GM19351 (cell line): Measurements from ENCODE around the gene RAB44.
A peak's percentile ranks its signal among the peaks of the same experiment; 100 is the strongest.

ENCODE experiments used
- ATAC-seq: cut with Tn5 transposase; IDR thresholded peaks from one replicate; pipeline ENCODE4 v1.9.1; 2021; ENCODE audit warnings: mild to moderate bottlenecking, moderate library complexity; ENCODE audit not compliant: unreplicated experiment

RAB44 gene

DNA sequence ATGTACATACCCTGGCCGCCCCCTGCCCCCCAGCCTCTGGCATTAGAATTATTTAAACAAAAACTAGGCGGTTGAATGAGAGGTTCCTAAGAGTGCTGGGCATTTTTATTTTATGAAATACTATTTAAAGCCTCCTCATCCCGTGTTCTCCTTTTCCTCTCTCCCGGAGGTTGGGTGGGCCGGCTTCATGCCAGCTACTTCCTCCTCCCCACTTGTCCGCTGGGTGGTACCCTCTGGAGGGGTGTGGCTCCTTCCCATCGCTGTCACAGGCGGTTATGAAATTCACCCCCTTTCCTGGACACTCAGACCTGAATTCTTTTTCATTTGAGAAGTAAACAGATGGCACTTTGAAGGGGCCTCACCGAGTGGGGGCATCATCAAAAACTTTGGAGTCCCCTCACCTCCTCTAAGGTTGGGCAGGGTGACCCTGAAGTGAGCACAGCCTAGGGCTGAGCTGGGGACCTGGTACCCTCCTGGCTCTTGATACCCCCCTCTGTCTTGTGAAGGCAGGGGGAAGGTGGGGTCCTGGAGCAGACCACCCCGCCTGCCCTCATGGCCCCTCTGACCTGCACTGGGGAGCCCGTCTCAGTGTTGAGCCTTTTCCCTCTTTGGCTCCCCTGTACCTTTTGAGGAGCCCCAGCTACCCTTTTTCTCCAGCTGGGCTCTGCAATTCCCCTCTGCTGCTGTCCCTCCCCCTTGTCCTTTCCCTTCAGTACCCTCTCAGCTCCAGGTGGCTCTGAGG lies 11.5 kb upstream of the RAB44 start:
- no peak for ATAC-seq

DNA sequence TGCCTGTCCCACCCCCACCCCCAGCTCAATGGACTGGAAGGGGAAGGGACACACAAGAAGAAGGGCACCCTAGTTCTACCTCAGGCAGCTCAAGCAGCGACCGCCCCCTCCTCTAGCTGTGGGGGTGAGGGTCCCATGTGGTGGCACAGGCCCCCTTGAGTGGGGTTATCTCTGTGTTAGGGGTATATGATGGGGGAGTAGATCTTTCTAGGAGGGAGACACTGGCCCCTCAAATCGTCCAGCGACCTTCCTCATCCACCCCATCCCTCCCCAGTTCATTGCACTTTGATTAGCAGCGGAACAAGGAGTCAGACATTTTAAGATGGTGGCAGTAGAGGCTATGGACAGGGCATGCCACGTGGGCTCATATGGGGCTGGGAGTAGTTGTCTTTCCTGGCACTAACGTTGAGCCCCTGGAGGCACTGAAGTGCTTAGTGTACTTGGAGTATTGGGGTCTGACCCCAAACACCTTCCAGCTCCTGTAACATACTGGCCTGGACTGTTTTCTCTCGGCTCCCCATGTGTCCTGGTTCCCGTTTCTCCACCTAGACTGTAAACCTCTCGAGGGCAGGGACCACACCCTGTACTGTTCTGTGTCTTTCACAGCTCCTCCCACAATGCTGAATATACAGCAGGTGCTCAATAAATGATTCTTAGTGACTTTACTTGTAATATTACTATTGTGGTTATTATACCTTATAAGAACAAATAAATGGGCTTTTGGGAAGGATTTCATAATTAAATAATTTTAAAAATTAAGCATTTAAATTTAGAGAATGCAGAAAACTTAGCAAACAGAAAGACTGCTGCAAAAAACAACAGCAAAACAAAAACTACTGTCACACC lies 10.7 kb upstream of the RAB44 start:
- ATAC-seq, result no peak

DNA sequence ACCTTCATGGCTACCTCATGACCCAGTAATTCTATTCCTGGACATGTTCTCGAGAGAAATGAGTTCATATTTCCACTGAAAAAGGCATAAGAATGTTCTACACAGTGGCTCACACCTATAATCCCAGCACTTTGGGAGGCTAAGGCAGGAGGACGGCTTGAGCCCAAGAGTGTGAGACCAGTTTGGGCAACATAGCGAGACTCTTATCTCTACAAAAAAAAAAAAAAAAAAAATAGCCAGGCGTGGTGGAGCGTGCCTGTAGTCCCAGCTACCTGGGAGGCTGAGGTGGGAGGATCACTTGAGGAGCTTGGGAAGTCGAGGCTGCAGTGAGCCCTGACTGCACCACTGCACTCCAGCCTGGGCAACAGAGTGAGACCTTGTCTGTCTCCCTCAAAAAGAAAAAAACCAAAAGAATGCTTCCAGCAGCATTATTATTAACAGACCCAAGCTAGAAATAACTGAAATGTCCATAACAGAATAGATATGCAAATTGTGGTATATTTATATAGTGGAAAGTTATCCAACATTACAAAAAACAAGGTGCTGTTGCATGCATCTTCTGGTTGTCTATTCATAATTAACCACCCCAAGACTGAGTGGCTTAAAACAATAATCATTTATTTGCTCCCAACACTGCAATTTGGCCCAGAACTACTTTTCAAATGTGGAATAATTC lies 9.4 kb upstream of the RAB44 start:
- no peak for ATAC-seq

DNA sequence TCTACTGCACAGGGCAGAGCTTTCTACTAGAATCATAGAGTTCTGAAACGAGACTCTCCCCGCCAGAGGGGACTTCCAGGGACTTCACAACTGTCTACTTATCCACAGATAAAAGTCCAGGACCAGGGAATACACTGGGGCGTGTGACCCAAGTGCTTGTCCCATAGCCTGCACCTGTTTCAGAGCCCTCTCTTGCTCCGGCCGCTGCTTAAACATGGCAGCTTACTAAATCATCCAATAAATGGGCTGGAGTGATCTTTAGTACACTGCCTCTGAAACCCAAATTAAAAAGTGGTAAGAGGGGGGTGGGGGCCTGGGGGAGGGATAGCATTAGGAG lies 8.9 kb upstream of the RAB44 start:
- ATAC-seq, result no peak

DNA sequence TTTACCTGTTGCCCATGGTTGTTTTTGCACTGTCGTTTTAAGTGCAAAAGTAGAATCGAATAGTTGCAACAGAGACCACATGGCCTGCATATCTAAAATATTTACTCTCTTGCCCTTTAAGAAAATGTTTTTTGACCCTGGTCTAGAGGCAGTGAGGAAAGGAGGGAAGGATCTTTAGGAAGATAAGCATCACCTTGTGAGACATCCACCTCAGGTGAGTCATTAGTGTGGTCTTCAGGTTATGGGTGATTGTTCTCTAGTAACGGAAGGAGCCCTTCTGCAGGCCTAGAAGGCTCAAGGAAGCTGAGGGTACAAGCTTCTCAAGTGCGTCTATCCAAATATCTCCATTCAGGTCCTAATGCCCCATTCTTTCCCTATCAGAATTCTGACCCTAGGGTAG lies 6.6 kb upstream of the RAB44 start:
- no peak for ATAC-seq

DNA sequence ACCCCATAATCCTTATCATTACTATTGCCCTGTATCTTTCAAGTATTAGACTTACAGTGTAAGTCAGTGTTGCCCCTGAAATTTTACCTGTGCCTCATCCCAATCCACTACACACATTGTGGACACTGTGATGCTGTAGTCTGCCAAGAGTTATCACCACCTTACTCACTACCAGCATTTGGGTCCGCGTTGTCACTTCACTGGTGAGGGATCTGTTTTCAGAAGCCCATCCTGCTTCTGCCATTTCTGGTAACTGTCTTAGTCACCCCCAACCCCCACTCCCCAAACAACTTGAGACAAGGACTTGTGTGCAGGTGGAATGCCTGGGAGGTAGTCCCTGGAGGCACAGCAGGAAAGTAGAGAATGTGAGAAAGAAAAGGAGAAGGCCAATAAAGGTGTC lies 6.0 kb upstream of the RAB44 start:
- ATAC-seq, result no peak

DNA sequence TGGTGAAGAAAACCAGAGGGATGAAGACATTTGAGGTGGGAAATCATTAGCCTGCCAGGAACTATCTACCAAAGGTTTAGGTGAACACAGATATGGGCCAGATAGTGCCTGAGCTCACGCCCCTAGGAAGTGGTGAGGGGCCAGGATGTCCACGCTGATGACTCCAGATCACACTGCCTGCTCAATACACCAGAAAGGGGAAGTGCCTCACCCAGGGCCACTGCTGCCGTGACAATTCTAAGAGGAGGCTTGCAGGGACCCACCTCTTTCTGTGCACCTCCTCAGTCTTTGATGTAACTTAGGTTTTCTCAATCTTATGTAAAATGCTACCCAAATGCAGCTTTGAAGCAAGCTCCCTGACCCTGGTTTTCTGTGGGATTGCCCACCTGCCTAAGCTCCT lies 5.4 kb upstream of the RAB44 start:
- peak; percentile 79 for ATAC-seq

DNA sequence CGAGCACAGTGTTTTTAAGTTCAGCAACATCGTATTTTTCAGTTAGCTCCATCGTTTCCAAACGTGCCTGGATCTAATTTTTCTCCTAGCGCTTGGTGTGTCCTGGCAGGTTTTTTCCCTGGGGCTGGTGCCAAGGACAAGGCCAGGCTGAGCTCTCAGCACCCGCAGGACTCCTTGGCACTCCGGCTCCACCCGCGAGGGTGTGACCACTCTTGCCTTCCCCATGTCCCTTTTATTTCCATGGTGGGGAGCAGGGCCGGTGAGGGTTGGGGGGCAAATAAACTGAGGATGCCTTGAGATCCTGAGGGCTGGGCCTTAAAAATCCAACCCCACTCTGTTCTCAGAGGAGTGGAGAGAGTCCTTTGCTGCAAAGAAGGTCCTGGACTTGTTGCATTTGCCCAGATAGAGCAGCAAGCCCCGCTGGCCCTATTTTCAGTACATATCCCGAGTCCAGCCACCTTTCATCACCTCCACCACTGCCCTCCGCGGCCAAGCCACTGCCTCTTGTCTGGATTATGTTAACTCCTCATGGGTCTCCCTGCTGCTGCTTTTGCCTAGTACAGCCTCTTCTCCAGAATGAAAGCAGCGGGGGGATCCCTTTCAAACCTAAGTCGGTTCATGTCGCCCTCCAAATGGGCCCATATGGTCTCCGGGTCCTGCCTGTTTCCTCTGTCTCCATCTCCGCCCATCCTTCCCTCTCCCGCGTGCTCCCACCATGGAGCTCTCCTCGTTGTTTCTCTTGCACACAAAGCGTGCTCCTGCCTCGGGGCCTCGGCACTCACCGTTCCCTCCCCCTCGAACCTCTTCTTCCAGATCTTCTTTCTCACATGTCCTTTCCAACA lies 4.5 kb upstream of the RAB44 start:
- ATAC-seq, result no peak

DNA sequence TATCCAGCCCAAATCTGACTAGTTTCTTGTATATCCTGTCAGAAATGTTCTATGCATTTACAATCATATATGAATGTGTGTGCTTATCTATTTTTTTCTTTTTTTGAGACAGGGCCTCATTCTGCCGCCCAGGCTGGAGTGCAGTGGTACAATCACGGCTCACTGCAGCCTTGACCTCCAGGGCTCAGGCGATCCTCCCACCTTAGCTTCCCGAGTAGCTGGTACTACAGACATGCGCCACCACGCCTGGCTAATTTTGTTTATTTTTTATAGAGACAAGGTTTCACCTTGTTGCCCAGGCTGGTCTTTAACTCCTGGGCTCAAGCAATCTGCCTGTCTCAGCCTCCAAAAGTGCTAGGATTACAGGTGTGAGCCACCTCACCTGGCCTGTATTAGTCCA lies 3.0 kb upstream of the RAB44 start:
- ATAC-seq, result no peak

DNA sequence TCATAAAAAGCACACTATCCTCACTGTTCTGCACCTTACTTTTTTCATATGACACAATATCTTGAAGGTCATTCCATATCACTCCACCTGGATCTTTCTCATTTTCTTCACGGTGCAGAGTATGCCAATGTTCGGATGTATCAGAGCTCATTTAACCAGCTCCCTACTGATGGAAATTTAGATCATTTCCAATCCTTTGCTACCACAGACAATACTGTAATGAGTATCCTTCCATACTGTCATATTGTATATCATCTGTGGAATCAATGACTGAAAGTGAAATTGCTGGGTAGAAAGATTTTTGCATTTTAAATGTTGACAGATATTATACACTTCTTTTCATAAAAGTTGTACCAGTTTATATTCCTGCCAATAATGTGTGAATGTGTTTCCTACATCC lies 2.2 kb upstream of the RAB44 start:
- no peak for ATAC-seq

DNA sequence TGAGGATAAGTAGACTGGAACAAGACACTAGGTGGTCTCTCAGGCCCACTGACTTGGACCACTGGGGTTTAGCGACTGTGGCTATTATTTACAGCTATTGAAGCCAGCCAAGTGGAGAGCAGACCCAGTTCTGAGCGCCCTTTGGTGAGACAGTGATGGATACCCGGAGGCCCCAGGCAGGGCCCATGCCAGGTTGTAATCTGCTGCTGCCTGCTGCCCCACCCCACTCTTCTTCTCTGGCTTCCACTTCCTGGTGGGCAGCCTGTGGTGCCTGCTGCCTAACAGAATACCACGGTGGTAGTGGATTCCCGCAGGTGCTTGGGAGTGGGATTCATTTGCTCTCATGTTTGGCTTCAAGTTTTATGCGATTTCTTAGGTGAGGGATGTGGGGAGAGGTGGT lies 570 bp downstream of the RAB44 start:
- no peak for ATAC-seq

DNA sequence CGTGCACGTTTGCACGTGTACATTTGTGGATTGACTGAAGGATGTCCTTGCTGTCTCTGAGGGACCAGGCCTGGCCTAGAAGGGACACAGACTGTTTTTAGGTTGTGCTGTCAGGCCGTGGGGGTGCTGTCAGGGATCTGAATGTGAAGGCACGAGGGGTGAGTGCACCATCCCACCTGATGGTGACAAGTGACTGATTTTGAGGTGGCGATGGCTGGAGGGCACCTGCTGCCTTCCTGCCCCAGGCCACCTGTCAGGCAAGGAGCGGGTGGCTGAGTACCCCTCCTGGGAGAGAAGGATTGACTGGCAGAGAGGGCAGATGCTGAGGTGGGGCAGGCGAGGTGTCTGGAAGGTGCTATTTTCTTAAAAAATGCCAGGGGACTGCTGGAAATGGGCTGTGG lies 1.2 kb downstream of the RAB44 start:
- ATAC-seq, result no peak

DNA sequence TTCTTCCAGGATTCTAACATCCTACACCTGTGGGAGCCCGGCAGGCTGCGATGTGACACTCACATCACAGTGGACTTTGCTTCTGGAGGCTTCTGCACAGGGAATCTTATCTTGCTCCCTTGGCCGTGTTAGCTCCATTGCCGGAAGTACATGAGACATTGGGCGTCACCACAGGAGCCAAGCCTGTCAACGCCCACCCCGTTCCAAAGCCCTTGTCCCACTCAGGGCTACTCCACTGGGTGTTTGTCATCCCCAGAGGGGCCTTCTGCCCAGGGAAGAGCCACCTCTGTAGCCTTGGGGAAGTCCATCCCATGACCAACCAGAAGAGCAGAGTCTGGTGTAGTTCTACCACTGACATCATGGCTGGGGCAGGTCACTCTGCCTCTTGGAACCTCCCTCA lies 1.7 kb downstream of the RAB44 start:
- no peak for ATAC-seq

DNA sequence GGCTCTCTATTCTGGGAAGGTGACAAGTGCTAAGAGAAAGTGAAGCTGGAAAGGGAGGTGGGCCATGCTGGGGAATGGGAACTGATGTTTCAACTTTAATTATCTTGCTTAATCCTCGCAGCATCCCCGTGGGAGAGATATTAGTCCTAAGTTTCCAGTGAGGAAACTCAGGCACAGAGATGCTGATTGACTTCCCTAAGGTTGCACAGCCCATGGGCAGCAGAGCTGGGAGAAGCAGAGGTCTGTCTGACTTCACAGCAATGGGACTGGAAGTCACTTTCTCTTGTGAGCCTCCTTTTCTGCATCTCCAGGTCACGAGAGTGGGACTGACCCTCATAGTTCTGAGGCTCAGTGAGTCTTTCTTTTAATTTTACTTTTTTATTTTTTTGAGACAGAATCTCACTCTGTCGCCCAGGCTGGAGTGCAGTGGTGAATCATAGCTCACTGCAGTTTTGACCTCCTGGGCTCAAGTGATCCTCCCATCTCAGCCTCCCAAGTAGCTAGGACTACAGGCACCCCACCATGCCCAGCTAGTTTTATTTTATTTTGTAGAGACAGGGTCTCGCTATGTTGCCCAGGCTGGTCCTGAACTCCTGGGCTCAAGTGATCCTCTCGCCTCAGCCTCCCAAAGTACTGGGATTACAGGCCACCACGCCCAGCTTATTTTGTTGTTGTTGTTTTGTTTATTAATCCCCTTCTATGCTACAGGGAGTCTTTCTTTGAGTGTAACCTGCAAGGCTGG lies 2.6 kb downstream of the RAB44 start:
- ATAC-seq, result no peak

DNA sequence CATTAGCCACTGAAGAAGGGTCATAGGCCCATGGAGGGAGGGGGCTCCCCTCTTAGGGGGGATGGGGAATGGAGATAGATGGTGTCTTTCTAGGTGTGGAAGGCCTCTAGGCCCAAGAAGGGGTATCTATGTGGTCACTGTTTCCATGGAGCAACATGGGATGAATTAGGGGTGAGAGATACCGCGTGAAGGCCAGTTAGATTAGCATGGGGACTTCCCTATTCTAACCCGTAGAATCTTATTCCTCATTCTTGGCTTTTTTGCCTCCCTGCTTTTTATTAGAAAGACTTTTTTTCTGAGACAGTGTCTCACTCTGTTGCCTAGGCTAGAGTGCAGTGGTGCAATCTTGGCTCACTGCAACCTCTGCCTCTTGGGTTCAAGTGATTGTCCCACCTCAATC lies 3.2 kb downstream of the RAB44 start:
- ATAC-seq, result no peak

DNA sequence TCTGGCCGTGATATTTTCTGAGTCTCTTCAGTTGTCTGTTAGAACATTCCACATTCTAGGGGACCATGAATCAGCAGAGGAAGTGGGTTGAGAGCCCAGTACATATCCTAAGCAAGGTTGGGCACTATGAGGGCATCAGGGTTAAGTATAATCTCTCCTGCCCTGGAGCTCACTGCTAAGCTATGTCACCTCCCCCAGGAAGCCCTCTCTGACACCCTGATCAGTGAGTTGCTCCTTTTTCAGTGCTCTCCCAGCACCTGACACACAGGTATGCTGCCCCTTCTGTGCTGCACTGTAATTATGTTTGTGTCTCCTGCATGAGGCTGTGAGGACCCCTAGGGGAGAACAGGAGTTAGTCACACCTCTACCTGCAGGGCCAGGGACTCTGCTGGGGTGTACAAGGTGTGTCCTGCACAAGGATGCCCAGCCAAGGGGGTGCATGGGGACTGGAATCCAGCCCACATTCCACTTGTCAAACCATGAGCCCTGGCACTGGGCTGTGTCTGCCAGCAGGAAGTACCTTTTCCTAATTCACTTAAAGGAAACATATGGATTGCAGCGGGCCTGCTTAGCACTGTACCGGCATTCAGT lies 3.9 kb downstream of the RAB44 start:
- ATAC-seq, result no peak

DNA sequence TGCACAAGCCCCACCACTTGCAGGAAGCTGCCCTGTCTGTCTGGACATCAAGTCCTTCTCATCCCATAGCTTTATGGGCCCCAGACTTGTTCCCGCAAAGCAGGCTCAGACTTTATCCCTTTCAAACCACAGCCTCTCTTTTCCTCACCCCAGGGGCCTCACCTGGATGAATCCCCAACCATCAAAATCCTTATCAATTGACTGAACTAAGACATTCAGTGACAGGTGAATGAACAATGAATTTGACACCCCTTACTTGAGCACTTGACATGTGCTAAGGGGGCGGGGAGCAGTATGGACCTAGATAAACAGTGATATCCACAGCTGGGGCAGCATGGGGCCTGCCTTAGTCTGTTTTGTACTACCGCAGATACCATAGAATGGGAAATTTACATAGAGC lies 5.0 kb downstream of the RAB44 start:
- ATAC-seq, result no peak

DNA sequence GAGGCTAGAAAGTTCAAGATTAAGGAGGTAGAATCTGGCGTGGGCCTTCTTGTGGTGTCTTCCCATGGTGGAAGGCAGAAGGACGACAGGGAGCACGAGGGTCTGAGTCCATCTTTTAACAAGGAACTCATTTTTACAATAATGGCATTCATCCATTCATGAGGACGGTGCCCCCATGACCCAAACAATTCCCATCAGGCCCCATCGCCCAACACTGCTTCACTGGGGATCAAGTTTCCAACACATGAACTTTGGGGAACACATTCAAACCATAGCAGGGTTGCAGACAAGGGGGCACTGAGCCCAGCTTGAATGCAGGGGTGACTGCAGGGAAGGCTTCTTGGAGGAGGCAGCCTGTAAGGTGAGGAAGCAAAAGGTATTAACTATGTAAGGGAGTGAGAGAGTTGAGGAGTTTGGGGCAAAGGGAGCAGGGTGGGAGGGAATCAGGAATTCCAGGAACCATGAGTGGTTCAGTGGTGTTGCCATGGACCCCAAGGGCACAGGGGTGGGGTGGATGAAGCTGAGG lies 5.5 kb downstream of the RAB44 start:
- no peak for ATAC-seq

DNA sequence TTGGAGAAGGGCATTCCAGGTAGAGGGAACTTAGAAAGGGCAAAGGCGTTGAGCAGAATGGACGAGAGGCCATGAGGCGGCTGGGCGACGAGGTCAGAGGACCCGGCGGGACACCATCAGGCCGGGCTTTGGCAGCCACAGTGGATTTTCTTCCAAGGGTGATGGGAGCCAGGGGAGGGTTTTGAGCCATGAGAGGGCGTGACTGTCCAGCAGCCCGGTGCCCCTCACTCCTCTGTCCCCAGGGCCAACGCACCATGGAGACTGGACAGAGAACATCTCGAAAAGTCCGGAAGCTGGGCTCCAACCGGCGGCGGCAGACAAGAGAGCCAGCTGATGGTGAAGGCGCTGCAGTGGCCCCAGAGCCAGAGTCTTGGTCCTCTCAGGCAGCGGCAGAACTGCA lies 6.4 kb downstream of the RAB44 start:
- no peak for ATAC-seq
